Keratinocyte (primary cell): Measurements from ENCODE around the gene NCKAP5. TPM values are rescaled to one million over a fixed set of nuclear protein-coding genes. Genes with fewer than 3 reads are reported as not detected.

Experiments
- DNase-seq: peaks from one replicate; pipeline ENCODE4 v3.0.0-alpha.2; 2011; ENCODE audit warnings: low read depth, missing footprints, low spot score
- FAIRE-seq: peaks from 2 replicates; lab custom pipeline; 2011; peaks lifted over from hg19 to GRCh38; lab: Jason Lieb, UNC
- H2AFZ ChIP-seq: 2 replicates; pipeline ENCODE4 v1.6.0; 2012; ENCODE audit warnings: low read length, control low read depth, inconsistent platforms; ENCODE audit not compliant: control insufficient read depth
- H3K27ac ChIP-seq: 2 replicates; pipeline ENCODE4 v1.5.1; 2011; ENCODE audit warnings: low read length; ENCODE audit not compliant: control insufficient read depth, insufficient read depth
- H3K27me3 ChIP-seq: 3 replicates; pipeline ENCODE4 v1.6.0; 2011; ENCODE audit warnings: low read length; ENCODE audit not compliant: control insufficient read depth, insufficient read depth; ENCODE audit errors: extremely low read depth
- H3K36me3 ChIP-seq, 2 experiments: 2 replicates in 1 of 2; 3 replicates in 1 of 2; pipeline ENCODE4 v1.5.1; 2011; ENCODE audit warnings: low read length in 2 of 2, mild to moderate bottlenecking in 1 of 2; ENCODE audit not compliant: control insufficient read depth in 2 of 2, insufficient read depth in 2 of 2; ENCODE audit errors: extremely low read depth in 1 of 2
- H3K4me1 ChIP-seq: 3 replicates; pipeline ENCODE4 v1.5.1; 2011; ENCODE audit warnings: low read length; ENCODE audit not compliant: control insufficient read depth, insufficient read depth; ENCODE audit errors: extremely low read depth
- H3K4me2 ChIP-seq: 3 replicates; pipeline ENCODE4 v1.6.0; 2011; ENCODE audit warnings: low read depth, low read length; ENCODE audit not compliant: control insufficient read depth, insufficient read depth; ENCODE audit errors: extremely low read depth
- H3K4me3 ChIP-seq, 3 experiments: fragments of 200-600 bp in 1 of 3; sonication (generic) in 1 of 3; 2 replicates in 2 of 3; 3 replicates in 1 of 3; pipeline ENCODE4 v1.5.1; 2011 to 2016; ENCODE audit warnings: low read length in 3 of 3, mild to moderate bottlenecking in 3 of 3, control low read depth in 2 of 3, inconsistent platforms in 1 of 3, low read depth in 1 of 3, mixed read lengths in 1 of 3, mixed run types in 1 of 3, moderate library complexity in 1 of 3; ENCODE audit not compliant: control insufficient read depth in 2 of 3, insufficient read depth in 2 of 3; ENCODE audit errors: extremely low read depth in 1 of 3
- H3K79me2 ChIP-seq: 2 replicates; pipeline ENCODE4 v1.6.0; 2012; ENCODE audit warnings: low read length; ENCODE audit not compliant: control insufficient read depth, insufficient read depth
- H3K9ac ChIP-seq: 3 replicates; pipeline ENCODE4 v1.6.0; 2011; ENCODE audit warnings: low read length; ENCODE audit not compliant: control insufficient read depth, insufficient read depth; ENCODE audit errors: extremely low read depth
- H3K9me1 ChIP-seq: 3 replicates; pipeline ENCODE4 v1.6.0; 2011; ENCODE audit warnings: low read length; ENCODE audit not compliant: control insufficient read depth, insufficient read depth; ENCODE audit errors: extremely low read depth
- H3K9me3 ChIP-seq: 2 replicates; pipeline ENCODE4 v1.5.1; 2012; ENCODE audit warnings: low read depth, low read length; ENCODE audit not compliant: control insufficient read depth
- H4K20me1 ChIP-seq: 3 replicates; pipeline ENCODE4 v1.6.0; 2011; ENCODE audit warnings: low read length; ENCODE audit not compliant: control insufficient read depth, insufficient read depth; ENCODE audit errors: extremely low read depth
- EZH2 ChIP-seq: IDR thresholded peaks from one replicate; pipeline ENCODE4 v1.6.1; 2012; ENCODE audit warnings: inconsistent platforms, mild to moderate bottlenecking, low read length, moderate library complexity
- dilution Hi-C: fragments of 300-500 bp; cut with MboI; formaldehyde crosslinking; loops from one replicate; pipeline ENCODE4 v1.7.0; 2020; ENCODE audit warnings: low sequenced_read_pairs; ENCODE audit not compliant: extremely low pct_ligation_motif_present
- polyA plus RNA-seq, 5 experiments: library from polyadenylated mRNA; depleted of rRNA in 3 of 5; stranded (reverse) in 3 of 5; stranded (forward) in 1 of 5; unstranded in 1 of 5; fragments of >200 nt; gene quantifications; 1 replicate in 1 of 5; 2 replicates in 3 of 5; 3 replicates in 1 of 5; pipeline versions ENCODE4 v1.2.1 to v1.2.3, GENCODE V29; 2011 to 2012; ENCODE audit warnings: missing spikeins in 2 of 5, low read depth in 1 of 5, low replicate concordance in 1 of 5
- TF ChIP-seq, protein P1 (sequence below), 3 experiments: IDR thresholded peaks in 1 of 3; conservative IDR thresholded peaks in 1 of 3; optimal IDR thresholded peaks in 1 of 3; 2 replicates in 2 of 3; 3 replicates in 1 of 3; pipeline versions ENCODE3 to v1.5.1; 2011; ENCODE audit warnings: low read length in 3 of 3, mild to moderate bottlenecking in 3 of 3, moderate library complexity in 2 of 3, control low read depth in 1 of 3, inconsistent platforms in 1 of 3; ENCODE audit not compliant: insufficient read depth in 2 of 3; ENCODE audit errors: extremely low read depth in 1 of 3

Gene NCKAP5
- polyA plus RNA-seq, 1 donor (not counting 4 experiments of a cell fraction or from before 2014, with no cell fraction given): 3.6 TPM

DNA sequence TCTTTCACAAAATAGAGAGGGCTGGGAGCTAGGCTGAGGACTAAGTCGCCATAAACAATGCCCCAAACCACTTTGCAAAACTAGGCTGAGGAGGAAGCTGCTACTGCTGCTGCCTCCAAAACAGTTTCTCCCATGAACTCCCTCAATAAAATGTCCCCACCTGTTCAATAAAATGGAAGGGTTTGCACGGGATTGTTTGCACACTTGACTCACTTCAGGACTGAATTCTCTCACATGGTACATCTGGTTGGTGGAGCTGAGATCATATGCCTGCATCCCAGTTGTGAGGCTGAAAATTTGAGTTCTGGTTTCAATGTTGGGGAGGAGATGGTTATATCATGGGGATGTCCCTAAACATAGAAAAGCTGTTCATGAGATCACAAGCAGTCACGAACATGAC, 26.5 kb downstream of the NCKAP5 start:
- no peak overlapping the region for H3K4me2 ChIP-seq

DNA sequence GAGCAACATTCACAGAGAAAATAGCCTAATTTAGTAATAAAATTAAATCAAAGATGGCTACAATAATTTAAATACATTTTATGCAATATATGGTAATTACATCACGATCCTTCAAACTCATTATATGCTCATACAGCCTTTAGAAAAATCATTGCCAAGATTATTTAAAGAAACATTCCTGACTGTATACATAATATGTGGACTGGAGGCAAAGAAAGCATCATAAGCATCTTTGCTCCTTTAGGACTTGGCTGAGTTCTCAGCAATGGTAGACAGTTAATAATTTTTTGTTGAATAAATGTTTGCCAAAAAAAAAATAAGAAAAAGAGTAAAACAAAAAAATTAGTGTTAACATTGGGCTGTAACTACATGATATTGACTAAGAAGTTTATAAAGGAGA, 26.9 kb downstream of the NCKAP5 start:
- FAIRE-seq (no peak), DNase-seq (no peak)
- no peak for TF ChIP-seq EZH2
- TF ChIP-seq, protein P1, sequence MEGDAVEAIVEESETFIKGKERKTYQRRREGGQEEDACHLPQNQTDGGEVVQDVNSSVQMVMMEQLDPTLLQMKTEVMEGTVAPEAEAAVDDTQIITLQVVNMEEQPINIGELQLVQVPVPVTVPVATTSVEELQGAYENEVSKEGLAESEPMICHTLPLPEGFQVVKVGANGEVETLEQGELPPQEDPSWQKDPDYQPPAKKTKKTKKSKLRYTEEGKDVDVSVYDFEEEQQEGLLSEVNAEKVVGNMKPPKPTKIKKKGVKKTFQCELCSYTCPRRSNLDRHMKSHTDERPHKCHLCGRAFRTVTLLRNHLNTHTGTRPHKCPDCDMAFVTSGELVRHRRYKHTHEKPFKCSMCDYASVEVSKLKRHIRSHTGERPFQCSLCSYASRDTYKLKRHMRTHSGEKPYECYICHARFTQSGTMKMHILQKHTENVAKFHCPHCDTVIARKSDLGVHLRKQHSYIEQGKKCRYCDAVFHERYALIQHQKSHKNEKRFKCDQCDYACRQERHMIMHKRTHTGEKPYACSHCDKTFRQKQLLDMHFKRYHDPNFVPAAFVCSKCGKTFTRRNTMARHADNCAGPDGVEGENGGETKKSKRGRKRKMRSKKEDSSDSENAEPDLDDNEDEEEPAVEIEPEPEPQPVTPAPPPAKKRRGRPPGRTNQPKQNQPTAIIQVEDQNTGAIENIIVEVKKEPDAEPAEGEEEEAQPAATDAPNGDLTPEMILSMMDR (optimal IDR thresholded peaks at IDR 0.05 in 1 of 3, IDR thresholded peaks at IDR 0.05 in 1 of 3, conservative IDR thresholded peaks at IDR 0.05 in 1 of 3; ENCODE audit: extremely low read depth in 1 of 3, insufficient read depth in 2 of 3, low read length in 3 of 3): no peak
- Histone ChIP-seq H3K27ac (no peak overlapping the region), H3K4me1 (no peaks in the 10 kb centered on the region), H3K27me3 (no peaks in the 10 kb centered on the region), H3K79me2 (peaks cover 4% of the 10 kb centered on the region), H4K20me1 (no peaks in the 10 kb centered on the region), H3K9ac (no peak overlapping the region), H3K36me3 (no peaks in the 10 kb centered on the region), H3K9me1 (no peaks in the 10 kb centered on the region), H2AFZ (no peak overlapping the region), H3K9me3 (no peaks in the 10 kb centered on the region), H3K4me3 (no peak overlapping the region), H3K4me2 (no peak overlapping the region)
- dilution Hi-C loops: no loop called here

More for the DNA sequence above, 26.5 kb downstream of the NCKAP5 start:
- Histone ChIP-seq H3K36me3 (no peaks in the 10 kb centered on the region), H3K27me3 (no peaks in the 10 kb centered on the region), H3K9me3 (no peaks in the 10 kb centered on the region), H3K9me1 (no peaks in the 10 kb centered on the region), H3K9ac (no peak overlapping the region), H2AFZ (no peak overlapping the region), H3K4me1 (no peaks in the 10 kb centered on the region), H3K27ac (no peak overlapping the region), H3K79me2 (peaks cover 4% of the 10 kb centered on the region), H4K20me1 (no peaks in the 10 kb centered on the region), H3K4me3 (no peak overlapping the region)
- TF ChIP-seq, protein P1 (optimal IDR thresholded peaks at IDR 0.05 in 1 of 3, IDR thresholded peaks at IDR 0.05 in 1 of 3, conservative IDR thresholded peaks at IDR 0.05 in 1 of 3; ENCODE audit: extremely low read depth in 1 of 3, insufficient read depth in 2 of 3, low read length in 3 of 3): no peak
- TF ChIP-seq EZH2: no peak
- dilution Hi-C loops: no loop called here
- DNase-seq: no peak
- no peak for FAIRE-seq
